Measurements from ENCODE around the gene CAMKK2.
A peak's percentile ranks its signal among the peaks of the same experiment; 100 is the strongest.
"Not testable (repeated sequence)": the region's sequence is repeated elsewhere in the genome, so short reads cannot be mapped to it uniquely, and the experiment has no call there.

Gene CAMKK2

DNA sequence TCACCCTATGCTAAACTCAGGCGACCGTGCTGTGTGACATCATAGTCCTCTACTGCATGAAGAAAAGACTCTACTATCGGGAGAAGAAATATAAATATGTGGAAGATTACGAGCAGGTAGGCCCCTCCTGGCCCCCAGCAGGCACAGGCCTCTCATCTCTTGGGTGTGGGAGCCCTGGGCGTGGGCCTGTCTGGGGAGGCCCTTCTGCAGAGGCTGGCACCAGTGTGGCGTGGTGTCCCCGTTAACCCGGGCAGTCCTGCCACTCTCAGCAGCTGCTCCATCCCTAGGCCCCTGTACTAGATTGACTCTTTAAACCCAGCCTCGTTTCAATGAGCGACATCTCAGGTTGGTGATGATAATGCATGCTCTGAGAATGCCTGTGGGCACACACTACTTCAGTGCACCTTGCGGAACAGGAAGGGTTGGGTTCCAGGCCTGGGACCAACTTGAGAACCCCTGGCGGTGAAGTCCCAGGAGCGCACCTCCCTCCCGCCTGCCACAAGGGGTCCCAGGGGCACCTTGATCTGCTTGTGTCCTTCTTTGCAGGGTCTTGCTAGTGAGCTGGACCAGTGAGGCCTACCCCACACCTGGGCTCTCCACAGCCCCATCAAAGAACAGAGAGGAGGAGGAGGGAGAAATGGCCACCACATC lies 63.4 kb downstream of the CAMKK2 start:
- no peak overlapping the region for H3K9ac ChIP-seq (ENCODE audit: low read length)
- no peak overlapping the region for H3K4ac ChIP-seq (ENCODE audit: low read depth, low read length)
- H2BK120ac ChIP-seq (ENCODE audit: insufficient read depth, low read length, poor library complexity) = no peak overlapping the region
- no peaks in the 10 kb centered on the region for H3K27me3 ChIP-seq (ENCODE audit: insufficient read depth, low read length)
- no peak overlapping the region for H3K18ac ChIP-seq (ENCODE audit: low read length)
- no peak overlapping the region for H3K27ac ChIP-seq (ENCODE audit: low read depth, low read length)
- H3K4me2 ChIP-seq (ENCODE audit: low read length) = no peak overlapping the region
- no peak overlapping the region for H2BK5ac ChIP-seq (ENCODE audit: low read depth, low read length, poor library complexity)
- H3K4me1 ChIP-seq (ENCODE audit: control insufficient read depth in 1 of 2, insufficient read depth in 2 of 2, low read length in 2 of 2) = peaks cover 5 to 7% of the 10 kb centered on the region in 2 experiments
- H2AK5ac ChIP-seq (ENCODE audit: low read length) = no peak overlapping the region
- H4K12ac ChIP-seq (ENCODE audit: low read depth, low read length) = no peak overlapping the region
- H3K4me3 ChIP-seq (ENCODE audit: low read depth, low read length) = no peak overlapping the region
- no peak overlapping the region for H4K8ac ChIP-seq (ENCODE audit: low read depth, low read length)
- H2BK12ac ChIP-seq (ENCODE audit: low read length) = no peak overlapping the region
- peak in 1 of 2 donors; percentile 21 for DNase-seq
- H3K9me3 ChIP-seq (ENCODE audit: insufficient read depth, low read depth, low read length) = peaks cover 1% of the 10 kb centered on the region
- H3K79me1 ChIP-seq (ENCODE audit: low read length) = peaks cover 13% of the 10 kb centered on the region
- no peak overlapping the region for H3K23ac ChIP-seq (ENCODE audit: low read length)
- no CpG with 5 or more reads among the region's 14 CpGs for WGBS (ENCODE audit: extremely low coverage, insufficient coverage, insufficient read length)
- no peak overlapping the region for H3K14ac ChIP-seq (ENCODE audit: low read length)
- H4K91ac ChIP-seq (ENCODE audit: low read depth, low read length) = peak overlapping the region; percentile 21
- H2AFZ ChIP-seq (ENCODE audit: insufficient read depth, low read length, poor library complexity) = no peak overlapping the region
- H3K79me2 ChIP-seq (ENCODE audit: control insufficient read depth, insufficient read depth, low read length, poor library complexity) = no peaks in the 10 kb centered on the region
- H3K36me3 ChIP-seq (ENCODE audit: control insufficient read depth in 1 of 2, insufficient read depth in 2 of 2, low read length in 2 of 2) = peaks cover 17% of the 10 kb centered on the region in 2 experiments

DNA sequence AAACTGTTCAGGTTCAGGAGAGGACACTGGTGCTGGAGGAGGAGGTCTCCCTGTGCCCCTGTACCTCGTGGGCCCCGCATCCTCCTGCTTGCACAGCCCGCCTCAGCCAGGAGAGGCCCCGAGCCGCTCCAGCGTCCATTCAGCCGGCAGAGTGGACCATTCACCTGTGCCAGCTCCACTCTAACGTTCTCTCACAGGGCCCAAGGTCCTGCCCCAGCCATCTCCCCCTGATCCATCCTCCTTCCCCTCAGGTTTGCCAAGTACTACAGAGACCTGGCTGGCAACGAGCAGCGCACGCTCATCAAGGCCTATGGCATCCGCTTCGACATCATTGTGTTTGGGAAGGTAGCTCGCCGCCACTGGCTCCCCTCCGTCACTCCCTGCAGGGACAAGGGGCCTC lies 64.3 kb downstream of the CAMKK2 start:
- Histone ChIP-seq H3K79me1 (ENCODE audit: low read length) (peaks cover 15% of the 10 kb centered on the region), H3K23ac (ENCODE audit: low read length) (no peak overlapping the region)

DNA sequence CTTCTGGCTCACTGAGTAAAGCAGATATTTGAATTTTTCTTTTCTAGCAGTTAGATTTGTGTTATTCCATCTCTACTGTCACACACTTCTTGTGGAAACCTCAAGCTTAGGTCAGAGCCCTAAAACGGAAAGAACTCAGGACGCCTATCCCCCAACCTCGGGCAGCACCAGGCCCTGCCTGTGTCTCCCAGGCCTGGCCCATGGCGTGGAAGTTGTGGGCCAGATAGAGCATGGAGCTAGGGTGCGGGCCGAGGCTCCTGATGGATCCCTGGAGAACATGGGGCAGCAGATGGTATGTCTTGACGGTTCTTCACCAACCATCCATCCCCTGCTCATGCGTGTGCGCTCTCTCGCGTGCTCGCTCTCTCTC lies 66.0 kb downstream of the CAMKK2 start:
- peak overlapping the region; percentile 78 for H4K91ac ChIP-seq (ENCODE audit: low read depth, low read length)
- H3K9me3 ChIP-seq (ENCODE audit: insufficient read depth, low read depth, low read length) = no peaks in the 10 kb centered on the region
- no peak overlapping the region for H4K12ac ChIP-seq (ENCODE audit: low read depth, low read length)
- H3K18ac ChIP-seq (ENCODE audit: low read length) = peak overlapping the region; percentile 84
- H3K23ac ChIP-seq (ENCODE audit: low read length) = no peak overlapping the region
- no peak overlapping the region for H4K8ac ChIP-seq (ENCODE audit: low read depth, low read length)
- no peaks in the 10 kb centered on the region for H3K27me3 ChIP-seq (ENCODE audit: insufficient read depth, low read length)
- H3K9ac ChIP-seq (ENCODE audit: low read length) = no peak overlapping the region
- peak overlapping the region; percentile 95 for H2BK12ac ChIP-seq (ENCODE audit: low read length)
- peak overlapping the region; percentile 21 for H3K4ac ChIP-seq (ENCODE audit: low read depth, low read length)
- whole genome bisulfite sequencing (ENCODE audit: extremely low coverage, insufficient coverage, insufficient read length) = no CpG with 5 or more reads among the region's 12 CpGs
- DNase-seq = no peak
- peak overlapping the region; percentile 99 for H2AK5ac ChIP-seq (ENCODE audit: low read length)
- no peak overlapping the region for H3K4me2 ChIP-seq (ENCODE audit: low read length)
- H3K27ac ChIP-seq (ENCODE audit: low read depth, low read length) = no peak overlapping the region
- H3K4me1 ChIP-seq (ENCODE audit: control insufficient read depth in 1 of 2, insufficient read depth in 2 of 2, low read length in 2 of 2) = peaks cover 7% of the 10 kb centered on the region in 2 experiments
- H3K36me3 ChIP-seq (ENCODE audit: control insufficient read depth in 1 of 2, insufficient read depth in 2 of 2, low read length in 2 of 2) = peaks cover 12 to 17% of the 10 kb centered on the region in 2 experiments
- no peak overlapping the region for H2AFZ ChIP-seq (ENCODE audit: insufficient read depth, low read length, poor library complexity)
- H3K79me1 ChIP-seq (ENCODE audit: low read length) = peaks cover 15% of the 10 kb centered on the region
- no peak overlapping the region for H3K4me3 ChIP-seq (ENCODE audit: low read depth, low read length)
- H2BK120ac ChIP-seq (ENCODE audit: insufficient read depth, low read length, poor library complexity) = peak overlapping the region; percentile 90
- H3K79me2 ChIP-seq (ENCODE audit: control insufficient read depth, insufficient read depth, low read length, poor library complexity) = no peaks in the 10 kb centered on the region
- peak overlapping the region; percentile 69 for H2BK5ac ChIP-seq (ENCODE audit: low read depth, low read length, poor library complexity)
- H3K14ac ChIP-seq (ENCODE audit: low read length) = peak overlapping the region; percentile 71

More for the DNA sequence above, 64.3 kb downstream of the CAMKK2 start:
- Histone ChIP-seq H3K79me2 (ENCODE audit: control insufficient read depth, insufficient read depth, low read length, poor library complexity) (no peaks in the 10 kb centered on the region), H3K18ac (ENCODE audit: low read length) (no peak overlapping the region), H2AFZ (ENCODE audit: insufficient read depth, low read length, poor library complexity) (no peak overlapping the region), H3K14ac (ENCODE audit: low read length) (no peak overlapping the region), H3K9ac (ENCODE audit: low read length) (no peak overlapping the region), H3K27ac (ENCODE audit: low read depth, low read length) (no peak overlapping the region), H2BK12ac (ENCODE audit: low read length) (no peak overlapping the region), H3K36me3 (ENCODE audit: control insufficient read depth in 1 of 2, insufficient read depth in 2 of 2, low read length in 2 of 2) (peaks cover 10 to 17% of the 10 kb centered on the region in 2 experiments), H3K27me3 (ENCODE audit: insufficient read depth, low read length) (no peaks in the 10 kb centered on the region), H2AK5ac (ENCODE audit: low read length) (no peak overlapping the region), H4K91ac (ENCODE audit: low read depth, low read length) (no peak overlapping the region), H3K4me1 (ENCODE audit: control insufficient read depth in 1 of 2, insufficient read depth in 2 of 2, low read length in 2 of 2) (peaks cover 5 to 7% of the 10 kb centered on the region in 2 experiments), H3K9me3 (ENCODE audit: insufficient read depth, low read depth, low read length) (peaks cover 1% of the 10 kb centered on the region), H4K8ac (ENCODE audit: low read depth, low read length) (no peak overlapping the region), H3K4ac (ENCODE audit: low read depth, low read length) (no peak overlapping the region), H3K4me3 (ENCODE audit: low read depth, low read length) (no peak overlapping the region), H4K12ac (ENCODE audit: low read depth, low read length) (no peak overlapping the region), H3K4me2 (ENCODE audit: low read length) (no peak overlapping the region), H2BK5ac (ENCODE audit: low read depth, low read length, poor library complexity) (no peak overlapping the region), H2BK120ac (ENCODE audit: insufficient read depth, low read length, poor library complexity) (no peak overlapping the region)
- WGBS (ENCODE audit: extremely low coverage, insufficient coverage, insufficient read length) = no CpG with 5 or more reads among the region's 16 CpGs
- no peak for DNase-seq

DNA sequence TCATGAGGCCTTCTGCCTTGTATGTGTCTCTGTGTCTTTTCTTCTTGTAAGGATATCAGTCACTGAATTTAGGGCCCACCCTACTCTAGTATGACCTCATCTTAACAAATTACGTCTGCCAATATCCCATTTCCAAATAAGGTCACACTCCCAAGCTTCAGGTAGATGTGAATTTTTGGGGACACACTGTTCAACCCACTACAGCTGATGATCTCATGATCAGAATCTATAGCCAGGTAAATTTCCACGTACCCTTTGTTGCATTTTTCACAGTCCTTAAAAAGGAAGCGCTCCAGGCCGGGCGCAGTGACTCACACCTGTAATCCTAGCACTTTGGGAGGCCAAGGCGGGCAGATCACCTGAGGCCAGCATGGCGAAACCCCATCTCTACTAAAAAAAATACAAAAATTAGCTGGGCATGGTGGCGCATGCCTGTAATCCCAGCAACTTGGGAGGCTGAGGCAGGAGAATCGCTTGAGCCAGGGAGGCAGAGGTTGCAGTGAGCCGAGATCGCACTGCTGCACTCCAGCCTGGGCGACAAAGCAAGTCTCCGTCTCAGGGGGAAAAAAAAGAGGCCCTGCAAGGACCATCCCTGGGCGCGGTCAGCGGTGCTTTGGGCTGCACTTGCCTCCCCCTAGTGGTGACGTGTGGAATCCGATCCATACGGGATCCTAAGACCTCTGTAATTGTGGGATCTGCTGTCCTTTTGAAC lies 66.5 kb downstream of the CAMKK2 start:
- not testable (repeated sequence) for H4K8ac ChIP-seq (ENCODE audit: low read depth, low read length); H2AK5ac ChIP-seq (ENCODE audit: low read length); H3K23ac ChIP-seq (ENCODE audit: low read length); H3K79me2 ChIP-seq (ENCODE audit: control insufficient read depth, insufficient read depth, low read length, poor library complexity); H2AFZ ChIP-seq (ENCODE audit: insufficient read depth, low read length, poor library complexity); H4K12ac ChIP-seq (ENCODE audit: low read depth, low read length); H3K9ac ChIP-seq (ENCODE audit: low read length); H3K4ac ChIP-seq (ENCODE audit: low read depth, low read length); H3K4me1 ChIP-seq (ENCODE audit: control insufficient read depth in 1 of 2, insufficient read depth in 2 of 2, low read length in 2 of 2); H3K4me3 ChIP-seq (ENCODE audit: low read depth, low read length); H3K27me3 ChIP-seq (ENCODE audit: insufficient read depth, low read length); H3K4me2 ChIP-seq (ENCODE audit: low read length); H3K9me3 ChIP-seq (ENCODE audit: insufficient read depth, low read depth, low read length)
- Histone ChIP-seq H3K14ac (ENCODE audit: low read length) (peak overlapping the region; percentile 70), H2BK12ac (ENCODE audit: low read length) (peak overlapping the region; percentile 75), H3K18ac (ENCODE audit: low read length) (peak overlapping the region; percentile 21), H4K91ac (ENCODE audit: low read depth, low read length) (peak overlapping the region; percentile 79), H3K36me3 (ENCODE audit: control insufficient read depth in 1 of 2, insufficient read depth in 2 of 2, low read length in 2 of 2) (peaks cover 12 to 17% of the 10 kb centered on the region in 2 experiments), H2BK5ac (ENCODE audit: low read depth, low read length, poor library complexity) (peak overlapping the region; percentile 29), H3K27ac (ENCODE audit: low read depth, low read length) (peak overlapping the region; percentile 9), H2BK120ac (ENCODE audit: insufficient read depth, low read length, poor library complexity) (peak overlapping the region; percentile 77), H3K79me1 (ENCODE audit: low read length) (peaks cover 15% of the 10 kb centered on the region)
- peak; percentile 79 to 91 for DNase-seq
- WGBS (ENCODE audit: extremely low coverage, insufficient coverage, insufficient read length) = no CpG with 5 or more reads among the region's 19 CpGs

Measured in trophoblast cell (in vitro differentiated cells and primary cell).